D721Med (cell line): Measurements from ENCODE around the gene EFCAB7.
A peak's percentile ranks its signal among the peaks of the same experiment; 100 is the strongest.

Experiments used
- DNase-seq: peaks from one replicate; pipeline ENCODE4 v3.0.0; 2011; ENCODE audit warnings: low spot score; ENCODE audit not compliant: insufficient read length
- FAIRE-seq: peaks from 2 replicates; lab custom pipeline; 2011; peaks lifted over from hg19 to GRCh38; lab: Jason Lieb, UNC
- TF ChIP-seq, protein P1 (sequence below): IDR thresholded peaks from 2 replicates; pipeline ENCODE4 v1.5.1; 2012; ENCODE audit warnings: mild to moderate bottlenecking, control low read depth; ENCODE audit not compliant: insufficient read depth; ENCODE audit errors: missing control alignments

Gene EFCAB7

DNA sequence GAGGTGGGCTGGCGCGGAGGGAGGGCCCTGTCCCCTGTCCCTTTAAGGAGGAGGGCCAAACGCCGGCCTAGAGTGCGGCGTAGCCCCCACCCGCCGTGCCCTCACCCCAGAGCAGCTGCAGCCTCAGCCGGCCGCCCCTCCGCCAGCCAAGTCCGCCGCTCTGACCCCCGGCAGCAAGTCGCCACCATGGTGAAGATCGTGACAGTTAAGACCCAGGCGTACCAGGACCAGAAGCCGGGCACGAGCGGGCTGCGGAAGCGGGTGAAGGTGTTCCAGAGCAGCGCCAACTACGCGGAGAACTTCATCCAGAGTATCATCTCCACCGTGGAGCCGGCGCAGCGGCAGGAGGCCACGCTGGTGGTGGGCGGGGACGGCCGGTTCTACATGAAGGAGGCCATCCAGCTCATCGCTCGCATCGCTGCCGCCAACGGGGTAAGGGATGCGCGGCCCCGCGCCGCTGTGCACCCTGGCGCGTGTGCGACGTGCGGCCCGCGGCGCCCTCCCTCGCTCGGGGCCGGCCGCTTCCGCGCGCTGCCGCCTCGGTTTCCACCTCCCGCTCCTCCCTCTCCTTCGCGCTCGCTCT is 70.1 kb downstream of the EFCAB7 start, which contains the start of gene PGM1:
PGM1 (plus strand) TSS at position 109 of the 583 bp plus-strand sequence; CDS start at position 187, 78 bp downstream.
- TF ChIP-seq, protein P1, sequence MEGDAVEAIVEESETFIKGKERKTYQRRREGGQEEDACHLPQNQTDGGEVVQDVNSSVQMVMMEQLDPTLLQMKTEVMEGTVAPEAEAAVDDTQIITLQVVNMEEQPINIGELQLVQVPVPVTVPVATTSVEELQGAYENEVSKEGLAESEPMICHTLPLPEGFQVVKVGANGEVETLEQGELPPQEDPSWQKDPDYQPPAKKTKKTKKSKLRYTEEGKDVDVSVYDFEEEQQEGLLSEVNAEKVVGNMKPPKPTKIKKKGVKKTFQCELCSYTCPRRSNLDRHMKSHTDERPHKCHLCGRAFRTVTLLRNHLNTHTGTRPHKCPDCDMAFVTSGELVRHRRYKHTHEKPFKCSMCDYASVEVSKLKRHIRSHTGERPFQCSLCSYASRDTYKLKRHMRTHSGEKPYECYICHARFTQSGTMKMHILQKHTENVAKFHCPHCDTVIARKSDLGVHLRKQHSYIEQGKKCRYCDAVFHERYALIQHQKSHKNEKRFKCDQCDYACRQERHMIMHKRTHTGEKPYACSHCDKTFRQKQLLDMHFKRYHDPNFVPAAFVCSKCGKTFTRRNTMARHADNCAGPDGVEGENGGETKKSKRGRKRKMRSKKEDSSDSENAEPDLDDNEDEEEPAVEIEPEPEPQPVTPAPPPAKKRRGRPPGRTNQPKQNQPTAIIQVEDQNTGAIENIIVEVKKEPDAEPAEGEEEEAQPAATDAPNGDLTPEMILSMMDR, result no peak
- FAIRE-seq (no peak), DNase-seq (peak; percentile 20)

DNA sequence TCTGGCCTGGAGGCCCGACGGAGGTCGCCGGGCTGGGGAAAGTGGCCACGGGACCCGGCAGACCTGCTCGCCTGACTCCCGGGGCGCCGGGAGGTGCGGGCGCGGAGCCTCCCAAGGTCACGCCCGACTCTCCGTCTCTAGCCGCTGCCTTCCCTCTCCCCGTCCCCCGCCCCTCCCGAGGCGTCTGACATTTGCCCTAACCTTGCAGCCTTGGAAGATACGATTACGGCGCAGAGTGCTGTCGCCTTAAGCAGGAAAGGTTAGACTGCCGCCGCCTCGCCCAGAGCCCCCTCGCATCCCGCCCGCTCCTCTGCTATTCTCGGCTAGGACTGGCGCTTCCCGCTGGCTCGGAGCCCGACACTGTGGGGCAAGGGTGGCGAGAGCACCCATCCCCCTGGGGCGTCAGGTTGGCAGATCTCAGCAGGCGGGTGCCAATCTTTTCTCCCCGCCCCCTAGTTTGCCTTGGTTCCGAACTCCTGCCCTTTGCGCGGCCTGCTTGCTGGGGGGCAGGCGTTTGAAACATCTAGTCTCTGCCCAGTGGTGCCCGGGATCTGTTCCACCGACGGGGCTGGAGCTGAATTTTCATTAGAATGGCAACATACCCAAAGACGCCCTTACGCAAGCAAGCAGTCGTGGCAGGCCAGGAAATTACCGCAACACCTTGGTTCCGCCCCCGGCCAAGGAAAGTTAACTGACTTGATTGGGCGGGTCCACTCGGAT is 70.7 kb downstream of the EFCAB7 start:
- DNase-seq (no peak), FAIRE-seq (no peak)
- TF ChIP-seq, protein P1, result no peak

DNA sequence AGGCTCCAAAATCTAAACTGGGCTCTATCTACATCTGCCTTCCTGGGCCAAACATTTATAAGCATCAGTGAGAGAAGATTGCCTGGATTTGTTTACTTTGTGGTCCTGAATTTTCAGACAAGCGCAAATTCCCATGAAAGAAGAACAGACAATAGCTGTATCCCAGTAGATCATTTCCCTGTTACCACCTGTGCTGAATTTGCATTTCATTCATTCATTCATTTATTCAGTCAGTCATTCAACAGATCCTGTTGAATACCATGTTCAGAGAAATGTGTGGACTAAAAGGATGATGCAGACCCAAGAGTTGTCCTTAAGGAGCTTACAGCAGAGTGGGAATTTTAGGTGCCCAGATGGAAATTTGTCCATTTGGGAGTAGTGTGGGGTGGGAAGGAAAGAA is 72.1 kb downstream of the EFCAB7 start:
- no peak for DNase-seq
- FAIRE-seq, result no peak
- TF ChIP-seq, protein P1, result no peak

DNA sequence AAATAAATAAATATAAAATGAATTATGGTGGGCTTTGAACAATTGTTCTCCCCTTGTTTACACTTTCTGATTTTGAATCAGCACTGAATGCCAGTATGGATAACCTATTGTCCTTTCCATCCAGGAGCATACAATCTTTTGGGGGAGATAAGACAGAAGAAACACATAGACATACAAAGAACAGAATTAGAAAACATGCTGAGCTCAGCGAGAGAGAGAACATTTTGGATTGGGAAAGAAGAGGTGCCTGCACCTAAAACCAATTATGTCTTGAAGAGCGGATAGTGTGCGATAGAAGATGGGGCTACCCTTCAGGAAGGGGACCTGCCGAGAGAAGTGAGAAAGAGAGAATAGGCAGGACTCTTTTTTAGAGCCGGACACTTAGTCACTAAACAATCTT is 76.5 kb downstream of the EFCAB7 start:
- FAIRE-seq, result no peak
- TF ChIP-seq, protein P1, result no peak
- DNase-seq, result no peak

DNA sequence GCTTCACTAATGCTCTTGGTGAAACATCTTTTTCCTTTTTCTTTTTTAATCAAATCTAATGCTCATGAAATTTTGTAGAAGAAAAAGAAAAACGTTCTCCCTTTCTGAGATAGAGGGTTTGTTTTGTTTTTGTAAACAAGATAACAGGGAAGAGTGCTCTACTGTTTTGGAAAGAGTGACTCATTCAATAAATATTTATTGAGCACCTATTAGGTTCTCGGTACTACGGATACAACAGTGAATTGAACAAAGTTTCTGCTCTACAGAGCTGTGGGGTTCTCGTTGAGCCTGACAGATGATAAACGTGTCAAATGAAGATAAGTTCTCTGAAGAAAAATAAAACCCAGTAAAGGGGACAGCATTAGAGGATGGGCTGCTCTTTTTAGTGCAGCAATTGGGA is 76.9 kb downstream of the EFCAB7 start:
- FAIRE-seq (no peak), DNase-seq (no peak)
- TF ChIP-seq, protein P1, result no peak

DNA sequence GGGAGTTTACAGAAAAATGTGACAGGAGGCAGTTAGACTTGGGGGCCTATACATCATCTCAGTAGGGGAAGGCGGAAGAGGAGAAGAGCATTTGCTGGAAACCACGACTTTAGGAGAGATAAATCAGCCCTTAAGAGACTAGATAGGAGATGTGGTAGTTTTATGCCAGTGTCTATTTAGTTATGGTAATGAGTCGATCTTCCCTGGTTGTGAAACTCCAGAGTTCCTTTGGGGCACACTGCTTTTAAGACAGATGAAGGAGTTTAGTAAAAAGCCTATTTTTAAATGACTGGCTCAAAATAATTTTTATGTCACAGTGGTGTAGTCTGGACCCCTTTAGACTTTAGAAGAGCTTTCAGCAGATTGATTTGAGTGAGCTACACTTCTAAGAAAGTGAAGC is 77.7 kb downstream of the EFCAB7 start:
- no peak for DNase-seq
- TF ChIP-seq, protein P1, result no peak
- FAIRE-seq, result no peak

DNA sequence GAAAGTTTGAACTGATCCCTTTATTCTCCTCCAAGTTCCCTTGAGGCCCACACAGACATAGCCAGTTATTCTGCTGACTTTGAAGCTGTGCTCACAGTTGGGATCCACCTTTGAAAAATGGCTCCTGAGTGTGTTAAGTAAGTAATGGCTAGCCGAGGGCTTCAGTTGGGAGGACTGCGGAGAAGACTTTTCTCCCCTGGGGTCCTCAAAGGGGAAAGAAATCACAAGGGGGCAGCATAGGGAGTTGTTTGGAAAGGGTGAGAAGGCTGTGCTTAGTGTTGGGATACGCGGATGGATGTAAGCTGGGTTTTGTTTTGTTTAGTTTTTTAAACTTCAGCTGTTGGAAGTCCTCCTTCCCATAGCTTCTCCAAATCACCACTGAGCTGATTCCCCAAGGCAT is 78.1 kb downstream of the EFCAB7 start:
- TF ChIP-seq, protein P1, result no peak
- DNase-seq (no peak), FAIRE-seq (no peak)
